ENCODE measurements around the gene WEE1. TPM values are rescaled to one million over a fixed set of nuclear protein-coding genes. Genes with fewer than 3 reads are reported as not detected.
A peak's percentile ranks its signal among the peaks of the same experiment; 100 is the strongest.

WEE1 gene
- total RNA-seq, 1 donor, result 32.2 TPM

GRCh38 chr11:9530901-9531625, 42.4 kb upstream of the WEE1 start:
- no peak for TF ChIP-seq CTCF (IDR thresholded peaks at IDR 0.05; ENCODE audit: extremely low read depth, low read depth, low read length)
- H3K4me1 ChIP-seq (ENCODE audit: insufficient read depth, low read length), result peaks cover 35% of the 10 kb centered on the region

GRCh38 chr11:9533058-9533457, 40.4 kb upstream of the WEE1 start:
- Histone ChIP-seq H3K4me1 (ENCODE audit: insufficient read depth, low read length) (peaks cover 19% of the 10 kb centered on the region), H3K36me3 (ENCODE audit: insufficient read depth, low read length) (no peaks in the 10 kb centered on the region), H3K27ac (ENCODE audit: low read depth, low read length) (no peak overlapping the region), H2AFZ (ENCODE audit: low read length) (no peak overlapping the region), H3K4me2 (ENCODE audit: insufficient read depth, low read length) (no peak overlapping the region), H3K79me2 (ENCODE audit: insufficient read depth, low read length) (no peaks in the 10 kb centered on the region), H4K20me1 (ENCODE audit: insufficient read depth, low read length) (no peaks in the 10 kb centered on the region), H3K4me3 (ENCODE audit: insufficient read depth, low read length) (no peak overlapping the region), H3K27me3 (ENCODE audit: insufficient read depth, low read length) (no peaks in the 10 kb centered on the region), H3K9me3 (ENCODE audit: low read depth, low read length) (no peaks in the 10 kb centered on the region)
- no peak for DNase-seq (ENCODE audit: insufficient read length, low spot score, missing footprints)
- TF ChIP-seq CTCF (IDR thresholded peaks at IDR 0.05; ENCODE audit: extremely low read depth, low read depth, low read length), result no peak

More at GRCh38 chr11:9530901-9531625, 42.4 kb upstream of the WEE1 start:
- no peak overlapping the region for H3K27ac ChIP-seq (ENCODE audit: low read depth, low read length)
- peak; percentile 58 for DNase-seq (ENCODE audit: insufficient read length, low spot score, missing footprints)
- H3K79me2 ChIP-seq (ENCODE audit: insufficient read depth, low read length), result no peaks in the 10 kb centered on the region
- H3K9me3 ChIP-seq (ENCODE audit: low read depth, low read length), result no peaks in the 10 kb centered on the region
- no peak overlapping the region for H2AFZ ChIP-seq (ENCODE audit: low read length)
- H3K4me2 ChIP-seq (ENCODE audit: insufficient read depth, low read length), result no peak overlapping the region
- H4K20me1 ChIP-seq (ENCODE audit: insufficient read depth, low read length), result no peaks in the 10 kb centered on the region
- H3K36me3 ChIP-seq (ENCODE audit: insufficient read depth, low read length), result no peaks in the 10 kb centered on the region
- no peaks in the 10 kb centered on the region for H3K27me3 ChIP-seq (ENCODE audit: insufficient read depth, low read length)
- H3K4me3 ChIP-seq (ENCODE audit: insufficient read depth, low read length), result no peak overlapping the region

- H3K9me3 ChIP-seq (ENCODE audit: low read depth, low read length), result no peaks in the 10 kb centered on the region
- no peak overlapping the region for H3K27ac ChIP-seq (ENCODE audit: low read depth, low read length)
- H3K79me2 ChIP-seq (ENCODE audit: insufficient read depth, low read length), result no peaks in the 10 kb centered on the region
- H3K4me2 ChIP-seq (ENCODE audit: insufficient read depth, low read length), result no peak overlapping the region
- H3K4me1 ChIP-seq (ENCODE audit: insufficient read depth, low read length), result peaks cover 14% of the 10 kb centered on the region
- H3K4me3 ChIP-seq (ENCODE audit: insufficient read depth, low read length), result no peak overlapping the region
- H4K20me1 ChIP-seq (ENCODE audit: insufficient read depth, low read length), result no peaks in the 10 kb centered on the region
- no peak overlapping the region for H2AFZ ChIP-seq (ENCODE audit: low read length)
- TF ChIP-seq CTCF (IDR thresholded peaks at IDR 0.05; ENCODE audit: extremely low read depth, low read depth, low read length), result no peak
- H3K36me3 ChIP-seq (ENCODE audit: insufficient read depth, low read length), result no peaks in the 10 kb centered on the region
- no peak for DNase-seq (ENCODE audit: insufficient read length, low spot score, missing footprints)
- H3K27me3 ChIP-seq (ENCODE audit: insufficient read depth, low read length), result no peaks in the 10 kb centered on the region
Observed at GRCh38 chr11:9533736-9534473, 39.6 kb upstream of the WEE1 start.

GRCh38 chr11:9535189-9535781, 38.2 kb upstream of the WEE1 start:
- Histone ChIP-seq H3K79me2 (ENCODE audit: insufficient read depth, low read length) (no peaks in the 10 kb centered on the region), H3K4me1 (ENCODE audit: insufficient read depth, low read length) (peaks cover 8% of the 10 kb centered on the region), H3K4me2 (ENCODE audit: insufficient read depth, low read length) (no peak overlapping the region), H3K27ac (ENCODE audit: low read depth, low read length) (peak overlapping the region; percentile 37), H3K36me3 (ENCODE audit: insufficient read depth, low read length) (no peaks in the 10 kb centered on the region), H3K9me3 (ENCODE audit: low read depth, low read length) (no peaks in the 10 kb centered on the region), H3K4me3 (ENCODE audit: insufficient read depth, low read length) (no peak overlapping the region), H3K27me3 (ENCODE audit: insufficient read depth, low read length) (no peaks in the 10 kb centered on the region), H4K20me1 (ENCODE audit: insufficient read depth, low read length) (no peaks in the 10 kb centered on the region), H2AFZ (ENCODE audit: low read length) (peak overlapping the region; percentile 32)
- peak; percentile 88 for TF ChIP-seq CTCF (IDR thresholded peaks at IDR 0.05; ENCODE audit: extremely low read depth, low read depth, low read length)
- DNase-seq (ENCODE audit: insufficient read length, low spot score, missing footprints), result peak; percentile 54

Data from osteoblast (primary cell).